ENCODE data around the gene MCFD2.

DNA sequence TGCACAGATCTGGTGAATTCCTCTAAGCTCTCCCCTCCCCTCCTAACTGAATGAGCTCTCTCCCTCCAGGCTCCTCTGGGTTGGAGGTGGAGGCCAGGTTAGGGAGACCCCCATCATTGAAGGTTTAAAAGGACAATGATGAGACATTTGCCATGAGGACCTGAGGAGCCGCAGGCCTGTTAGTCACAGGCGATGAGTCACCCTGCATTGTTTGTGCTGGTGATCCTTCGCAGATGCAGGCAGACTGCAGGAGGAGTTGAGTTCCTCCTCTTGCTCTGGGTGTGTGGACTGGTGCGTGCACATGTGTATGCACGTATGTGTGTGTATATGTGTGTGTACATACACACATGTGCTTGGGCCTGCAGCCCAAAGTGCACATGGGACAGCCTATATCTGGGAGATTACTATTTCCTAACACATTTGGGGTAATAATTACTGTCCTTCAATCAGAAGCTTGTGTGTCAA lies 42.0 kb downstream of the MCFD2 start:
- TF ChIP-seq TAF1 (IDR thresholded peaks at IDR 0.05; ENCODE audit: borderline replicate concordance, low read depth, low read length) (no peak), POLR2A (IDR thresholded peaks at IDR 0.05; ENCODE audit: low read depth, low read length) (no peak), POLR2AphosphoS5 (IDR thresholded peaks at IDR 0.05; ENCODE audit: low read depth, low read length) (no peak)

Measured in GM12892 (cell line).